Measurements from ENCODE around the gene C10orf90.

Gene C10orf90

GRCh38 chr10:126549344-126549743 lies 121.1 kb downstream of the C10orf90 start:
- DNase-seq (ENCODE audit: low spot score), result no peak

GRCh38 chr10:126544565-126544964 lies 125.9 kb downstream of the C10orf90 start:
- DNase-seq (ENCODE audit: low spot score), result no peak

GRCh38 chr10:126538439-126539135 lies 131.9 kb downstream of the C10orf90 start:
- no peak for DNase-seq (ENCODE audit: low spot score)

GRCh38 chr10:126536656-126537055 lies 133.8 kb downstream of the C10orf90 start:
- DNase-seq (ENCODE audit: low spot score), result no peak

- DNase-seq (ENCODE audit: low spot score), result no peak
These were observed 134.3 kb downstream of the C10orf90 start for GRCh38 chr10:126536148-126536547.

- DNase-seq (ENCODE audit: low spot score), result no peak
These were observed 136.8 kb downstream of the C10orf90 start for GRCh38 chr10:126533644-126534043.

- no peak for DNase-seq (ENCODE audit: low spot score)
These were observed 142.1 kb downstream of the C10orf90 start for GRCh38 chr10:126528315-126528835.

- DNase-seq (ENCODE audit: low spot score), result no peak
These were observed 142.7 kb downstream of the C10orf90 start for GRCh38 chr10:126527645-126528314.

GRCh38 chr10:126525326-126525725 lies 145.2 kb downstream of the C10orf90 start:
- DNase-seq (ENCODE audit: low spot score), result peak; percentile 67

- no peak for DNase-seq (ENCODE audit: low spot score)
These were observed 146.0 kb downstream of the C10orf90 start for GRCh38 chr10:126524526-126524925.

GRCh38 chr10:126523071-126523470 lies 147.4 kb downstream of the C10orf90 start:
- no peak for DNase-seq (ENCODE audit: low spot score)

- DNase-seq (ENCODE audit: low spot score), result no peak
These were observed 149.1 kb downstream of the C10orf90 start for GRCh38 chr10:126521399-126521798.

GRCh38 chr10:126520751-126521317 lies 149.7 kb downstream of the C10orf90 start:
- DNase-seq (ENCODE audit: low spot score), result no peak

GRCh38 chr10:126519992-126520391 lies 150.5 kb downstream of the C10orf90 start:
- no peak for DNase-seq (ENCODE audit: low spot score)

- DNase-seq (ENCODE audit: low spot score), result no peak
These were observed 151.3 kb downstream of the C10orf90 start for GRCh38 chr10:126519185-126519584.

GRCh38 chr10:126518218-126519080 lies 152.0 kb downstream of the C10orf90 start:
- no peak for DNase-seq (ENCODE audit: low spot score)

GRCh38 chr10:126516515-126516914 lies 154.0 kb downstream of the C10orf90 start:
- DNase-seq (ENCODE audit: low spot score), result no peak

- DNase-seq (ENCODE audit: low spot score), result no peak
These were observed 158.5 kb downstream of the C10orf90 start for GRCh38 chr10:126511917-126512479.

- no peak for DNase-seq (ENCODE audit: low spot score)
These were observed 161.3 kb downstream of the C10orf90 start for GRCh38 chr10:126509182-126509581.

GRCh38 chr10:126508535-126509040 lies 161.9 kb downstream of the C10orf90 start:
- no peak for DNase-seq (ENCODE audit: low spot score)

- DNase-seq (ENCODE audit: low spot score), result no peak
These were observed 165.8 kb downstream of the C10orf90 start for GRCh38 chr10:126504761-126505112.
